ENCODE measurements around the gene HSPA5.

The HSPA5 gene

GRCh38 chr9:125214186-125214585 lies 27.0 kb downstream of the HSPA5 start:
- Histone ChIP-seq H3K79me1 (ENCODE audit: low read length) (no peaks in the 10 kb centered on the region), H4K8ac (ENCODE audit: low read depth, low read length) (no peak overlapping the region)

GRCh38 chr9:125204477-125204876 lies 36.7 kb downstream of the HSPA5 start:
- H2BK120ac ChIP-seq (ENCODE audit: insufficient read depth, low read length, poor library complexity), result no peak overlapping the region
- H2BK12ac ChIP-seq (ENCODE audit: low read length), result no peak overlapping the region
- no peak overlapping the region for H3K27ac ChIP-seq (ENCODE audit: low read depth, low read length)
- H3K27me3 ChIP-seq (ENCODE audit: insufficient read depth, low read length), result no peaks in the 10 kb centered on the region
- no peak overlapping the region for H2AFZ ChIP-seq (ENCODE audit: insufficient read depth, low read length, poor library complexity)
- peaks cover 7% of the 10 kb centered on the region for H3K79me1 ChIP-seq (ENCODE audit: low read length)
- no peak overlapping the region for H3K23ac ChIP-seq (ENCODE audit: low read length)
- peaks cover 7 to 14% of the 10 kb centered on the region in 2 experiments for H3K36me3 ChIP-seq (ENCODE audit: control insufficient read depth in 1 of 2, insufficient read depth in 2 of 2, low read length in 2 of 2)
- H2BK5ac ChIP-seq (ENCODE audit: low read depth, low read length, poor library complexity), result no peak overlapping the region
- H3K14ac ChIP-seq (ENCODE audit: low read length), result no peak overlapping the region
- peaks cover 3 to 4% of the 10 kb centered on the region in 2 experiments for H3K4me1 ChIP-seq (ENCODE audit: control insufficient read depth in 1 of 2, insufficient read depth in 2 of 2, low read length in 2 of 2)
- H3K18ac ChIP-seq (ENCODE audit: low read length), result no peak overlapping the region
- no peak for DNase-seq
- H3K4me2 ChIP-seq (ENCODE audit: low read length), result no peak overlapping the region
- no peak overlapping the region for H3K4ac ChIP-seq (ENCODE audit: low read depth, low read length)
- no peak overlapping the region for H3K4me3 ChIP-seq (ENCODE audit: low read depth, low read length)
- no peaks in the 10 kb centered on the region for H3K9me3 ChIP-seq (ENCODE audit: insufficient read depth, low read depth, low read length)
- H4K91ac ChIP-seq (ENCODE audit: low read depth, low read length), result no peak overlapping the region
- no peak overlapping the region for H3K9ac ChIP-seq (ENCODE audit: low read length)
- no peak overlapping the region for H2AK5ac ChIP-seq (ENCODE audit: low read length)
- H4K8ac ChIP-seq (ENCODE audit: low read depth, low read length), result no peak overlapping the region
- no CpG with 5 or more reads among the region's 3 CpGs for WGBS (ENCODE audit: extremely low coverage, insufficient coverage, insufficient read length)
- no peak overlapping the region for H4K12ac ChIP-seq (ENCODE audit: low read depth, low read length)
- peaks cover 5% of the 10 kb centered on the region for H3K79me2 ChIP-seq (ENCODE audit: control insufficient read depth, insufficient read depth, low read length, poor library complexity)

More at GRCh38 chr9:125214186-125214585, 27.0 kb downstream of the HSPA5 start:
- Histone ChIP-seq H2BK5ac (ENCODE audit: low read depth, low read length, poor library complexity) (no peak overlapping the region), H3K18ac (ENCODE audit: low read length) (no peak overlapping the region), H3K9me3 (ENCODE audit: insufficient read depth, low read depth, low read length) (no peaks in the 10 kb centered on the region), H4K12ac (ENCODE audit: low read depth, low read length) (no peak overlapping the region), H3K4me2 (ENCODE audit: low read length) (no peak overlapping the region), H3K4ac (ENCODE audit: low read depth, low read length) (no peak overlapping the region), H2BK120ac (ENCODE audit: insufficient read depth, low read length, poor library complexity) (no peak overlapping the region), H3K36me3 (ENCODE audit: control insufficient read depth in 1 of 2, insufficient read depth in 2 of 2, low read length in 2 of 2) (peaks cover 4% of the 10 kb centered on the region in 2 experiments), H2AFZ (ENCODE audit: insufficient read depth, low read length, poor library complexity) (no peak overlapping the region), H3K23ac (ENCODE audit: low read length) (no peak overlapping the region), H3K4me3 (ENCODE audit: low read depth, low read length) (no peak overlapping the region), H4K91ac (ENCODE audit: low read depth, low read length) (no peak overlapping the region), H3K14ac (ENCODE audit: low read length) (no peak overlapping the region), H3K9ac (ENCODE audit: low read length) (no peak overlapping the region), H3K4me1 (ENCODE audit: control insufficient read depth in 1 of 2, insufficient read depth in 2 of 2, low read length in 2 of 2) (no peaks in the 10 kb centered on the region), H2AK5ac (ENCODE audit: low read length) (no peak overlapping the region), H2BK12ac (ENCODE audit: low read length) (no peak overlapping the region), H3K79me2 (ENCODE audit: control insufficient read depth, insufficient read depth, low read length, poor library complexity) (no peaks in the 10 kb centered on the region), H3K27ac (ENCODE audit: low read depth, low read length) (no peak overlapping the region), H3K27me3 (ENCODE audit: insufficient read depth, low read length) (no peaks in the 10 kb centered on the region)
- no peak for DNase-seq
- WGBS (ENCODE audit: extremely low coverage, insufficient coverage, insufficient read length), result no CpG with 5 or more reads among the region's 5 CpGs

GRCh38 chr9:125202846-125203618 lies 38.1 kb downstream of the HSPA5 start:
- Histone ChIP-seq H3K18ac (ENCODE audit: low read length) (no peak overlapping the region), H3K79me1 (ENCODE audit: low read length) (peaks cover 8% of the 10 kb centered on the region), H4K91ac (ENCODE audit: low read depth, low read length) (no peak overlapping the region), H3K9me3 (ENCODE audit: insufficient read depth, low read depth, low read length) (no peaks in the 10 kb centered on the region), H2BK120ac (ENCODE audit: insufficient read depth, low read length, poor library complexity) (no peak overlapping the region), H3K4me3 (ENCODE audit: low read depth, low read length) (no peak overlapping the region), H3K14ac (ENCODE audit: low read length) (no peak overlapping the region), H3K9ac (ENCODE audit: low read length) (no peak overlapping the region), H2BK5ac (ENCODE audit: low read depth, low read length, poor library complexity) (no peak overlapping the region), H3K36me3 (ENCODE audit: control insufficient read depth in 1 of 2, insufficient read depth in 2 of 2, low read length in 2 of 2) (peaks cover 6 to 9% of the 10 kb centered on the region in 2 experiments), H3K23ac (ENCODE audit: low read length) (no peak overlapping the region), H3K4ac (ENCODE audit: low read depth, low read length) (no peak overlapping the region), H2AFZ (ENCODE audit: insufficient read depth, low read length, poor library complexity) (no peak overlapping the region), H3K4me1 (ENCODE audit: control insufficient read depth in 1 of 2, insufficient read depth in 2 of 2, low read length in 2 of 2) (peaks cover 3 to 5% of the 10 kb centered on the region in 2 experiments), H4K12ac (ENCODE audit: low read depth, low read length) (no peak overlapping the region), H3K79me2 (ENCODE audit: control insufficient read depth, insufficient read depth, low read length, poor library complexity) (peaks cover 5% of the 10 kb centered on the region), H3K27me3 (ENCODE audit: insufficient read depth, low read length) (no peaks in the 10 kb centered on the region), H4K8ac (ENCODE audit: low read depth, low read length) (no peak overlapping the region), H3K27ac (ENCODE audit: low read depth, low read length) (no peak overlapping the region), H2AK5ac (ENCODE audit: low read length) (no peak overlapping the region), H2BK12ac (ENCODE audit: low read length) (no peak overlapping the region), H3K4me2 (ENCODE audit: low read length) (no peak overlapping the region)
- WGBS (ENCODE audit: extremely low coverage, insufficient coverage, insufficient read length), result no CpG with 5 or more reads among the region's 1 CpG
- DNase-seq, result no peak

GRCh38 chr9:125200216-125201047 lies 40.7 kb downstream of the HSPA5 start, which contains the start of gene RABEPK:
TSS of gene RABEPK (plus strand) at chr9:125200542. CDS start at chr9:125203014, 2,472 bp downstream.
- peaks cover 2 to 3% of the 10 kb centered on the region in 2 experiments for H3K36me3 ChIP-seq (ENCODE audit: control insufficient read depth in 1 of 2, insufficient read depth in 2 of 2, low read length in 2 of 2)
- H3K23ac ChIP-seq (ENCODE audit: low read length), result no peak within 1 kb of the TSS
- H3K79me2 ChIP-seq (ENCODE audit: control insufficient read depth, insufficient read depth, low read length, poor library complexity), result peaks cover 5% of the 10 kb centered on the region
- peak within 1 kb of the TSS; percentile 53 for H3K4ac ChIP-seq (ENCODE audit: low read depth, low read length)
- peak; percentile 96 to 97 for DNase-seq
- H2BK12ac ChIP-seq (ENCODE audit: low read length), result peak within 1 kb of the TSS; percentile 58
- H3K4me2 ChIP-seq (ENCODE audit: low read length), result peak within 1 kb of the TSS; percentile 82
- H2BK120ac ChIP-seq (ENCODE audit: insufficient read depth, low read length, poor library complexity), result peak within 1 kb of the TSS; percentile 75
- H3K4me1 ChIP-seq (ENCODE audit: control insufficient read depth in 1 of 2, insufficient read depth in 2 of 2, low read length in 2 of 2), result peaks cover 3 to 5% of the 10 kb centered on the region in 2 experiments
- H3K9ac ChIP-seq (ENCODE audit: low read length), result peak within 1 kb of the TSS; percentile 83
- peak within 1 kb of the TSS; percentile 77 for H3K27ac ChIP-seq (ENCODE audit: low read depth, low read length)
- H4K12ac ChIP-seq (ENCODE audit: low read depth, low read length), result peak within 1 kb of the TSS; percentile 86
- H3K27me3 ChIP-seq (ENCODE audit: insufficient read depth, low read length), result no peaks in the 10 kb centered on the region
- H3K14ac ChIP-seq (ENCODE audit: low read length), result peak within 1 kb of the TSS; percentile 89
- peak within 1 kb of the TSS; percentile 96 for H4K8ac ChIP-seq (ENCODE audit: low read depth, low read length)
- H3K9me3 ChIP-seq (ENCODE audit: insufficient read depth, low read depth, low read length), result no peaks in the 10 kb centered on the region
- peak within 1 kb of the TSS; percentile 91 for H4K91ac ChIP-seq (ENCODE audit: low read depth, low read length)
- peak within 1 kb of the TSS; percentile 96 for H2AFZ ChIP-seq (ENCODE audit: insufficient read depth, low read length, poor library complexity)
- no CpG with 5 or more reads among the region's 51 CpGs for WGBS (ENCODE audit: extremely low coverage, insufficient coverage, insufficient read length)
- H2AK5ac ChIP-seq (ENCODE audit: low read length), result peak within 1 kb of the TSS; percentile 46
- peak within 1 kb of the TSS; percentile 83 for H3K4me3 ChIP-seq (ENCODE audit: low read depth, low read length)
- H3K79me1 ChIP-seq (ENCODE audit: low read length), result peaks cover 8% of the 10 kb centered on the region
- peak within 1 kb of the TSS; percentile 89 for H3K18ac ChIP-seq (ENCODE audit: low read length)
- peak within 1 kb of the TSS; percentile 80 for H2BK5ac ChIP-seq (ENCODE audit: low read depth, low read length, poor library complexity)

Data from trophoblast cell (in vitro differentiated cells and primary cell).